Hematopoietic multipotent progenitor cell treated with erythropoietin and hydrocortisone succinate and interleukin-3 and kit ligand, for 4 days (in vitro differentiated cells): ENCODE measurements around the gene UGT1A5.

Source experiments
- DNase-seq: peaks from one replicate; pipeline ENCODE4 v3.0.0-alpha.2; 2015

UGT1A5 gene

DNA sequence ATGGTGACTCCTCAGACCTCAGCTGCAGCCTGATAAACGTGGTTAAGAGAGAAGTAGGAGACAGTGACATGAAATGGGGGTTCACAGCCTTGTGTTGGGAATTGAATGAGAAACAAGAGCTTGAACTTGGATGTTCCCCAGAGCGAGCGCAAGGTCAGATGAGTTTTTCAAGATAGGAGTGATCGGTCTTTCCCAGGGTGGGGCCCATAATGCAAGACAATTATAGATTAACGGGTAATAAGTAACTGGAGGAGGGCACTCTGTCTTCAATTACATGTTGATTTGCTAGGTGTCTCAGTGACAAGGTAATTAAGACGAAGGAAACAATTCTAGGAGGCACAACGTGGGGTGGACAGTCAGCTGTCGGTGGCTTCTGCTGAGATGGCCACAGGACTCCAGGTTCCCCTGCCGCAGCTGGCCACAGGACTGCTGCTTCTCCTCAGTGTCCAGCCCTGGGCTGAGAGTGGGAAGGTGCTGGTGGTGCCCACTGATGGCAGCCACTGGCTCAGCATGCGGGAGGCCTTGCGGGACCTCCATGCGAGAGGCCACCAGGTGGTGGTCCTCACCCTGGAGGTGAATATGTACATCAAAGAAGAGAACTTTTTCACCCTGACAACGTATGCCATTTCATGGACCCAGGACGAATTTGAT, at the start of gene UGT1A5:
UGT1A5 (plus strand) TSS at position 297 of the 651 bp plus-strand sequence; CDS start at position 382, 85 bp downstream.
- DNase-seq: no peak

DNA sequence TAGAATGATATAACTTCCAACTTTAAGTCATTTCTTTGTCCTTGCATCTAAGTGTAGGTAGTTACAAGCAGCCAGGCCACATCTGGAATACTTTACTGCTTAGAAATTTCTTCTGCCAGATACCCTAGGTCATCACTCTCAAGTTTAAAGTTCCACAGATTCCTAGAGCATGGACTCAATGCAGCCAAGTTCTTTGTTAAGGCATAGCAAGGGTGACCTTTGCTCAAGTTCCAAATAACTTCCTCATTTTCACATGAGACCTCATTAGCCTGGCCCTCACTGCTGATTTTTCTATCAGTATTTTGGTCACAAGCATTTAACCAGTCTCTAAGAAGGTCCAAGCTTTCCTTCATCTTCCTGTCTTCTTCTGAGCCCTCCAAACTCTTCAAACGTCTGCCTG, 48.8 kb upstream of the UGT1A5 start:
- DNase-seq: no peak

- DNase-seq: no peak
These were observed 44.0 kb upstream of the UGT1A5 start for GRCh38 chr2:233668605-233669260.

DNA sequence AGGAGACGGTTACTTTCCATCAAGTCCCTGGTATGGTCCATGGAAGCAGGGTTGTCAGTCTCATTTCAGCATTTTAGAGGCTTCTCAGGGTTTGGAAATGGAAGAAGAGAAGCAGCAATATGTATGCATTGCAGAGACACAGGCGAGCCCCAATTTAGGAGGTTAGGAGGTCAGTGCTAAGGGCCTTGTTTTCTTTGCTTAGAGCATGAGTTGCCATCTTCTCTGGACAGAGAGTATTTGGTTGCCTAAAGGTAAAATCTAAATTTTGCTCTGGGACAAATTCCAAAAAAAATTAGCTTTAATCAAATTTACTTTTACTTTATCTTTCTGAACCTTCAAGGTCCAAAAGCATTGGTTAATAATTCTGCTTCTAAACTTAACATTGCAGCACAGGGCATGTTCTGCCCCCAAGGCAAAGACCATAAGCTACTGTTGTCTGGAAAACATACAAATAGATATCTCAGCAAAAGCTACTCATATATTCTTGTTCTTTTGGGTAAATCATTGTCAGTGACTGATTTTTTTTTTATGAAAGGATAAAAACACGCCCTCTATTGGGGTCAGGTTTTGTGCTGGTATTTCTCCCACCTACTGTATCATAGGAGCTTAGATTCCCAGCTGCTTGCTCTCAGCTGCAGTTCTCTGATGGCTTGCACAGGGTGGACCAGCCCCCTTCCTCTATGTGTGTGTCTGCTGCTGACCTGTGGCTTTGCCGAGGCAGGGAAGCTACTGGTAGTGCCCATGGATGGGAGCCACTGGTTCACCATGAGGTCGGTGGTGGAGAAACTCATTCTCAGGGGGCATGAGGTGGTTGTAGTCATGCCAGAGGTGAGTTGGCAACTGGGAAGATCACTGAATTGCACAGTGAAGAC, 41.2 kb upstream of the UGT1A5 start, which contains the start of gene UGT1A9:
UGT1A9 (plus strand) TSS at position 609 of the 872 bp plus-strand sequence; CDS start at position 646, 37 bp downstream.
- no peak for DNase-seq

DNA sequence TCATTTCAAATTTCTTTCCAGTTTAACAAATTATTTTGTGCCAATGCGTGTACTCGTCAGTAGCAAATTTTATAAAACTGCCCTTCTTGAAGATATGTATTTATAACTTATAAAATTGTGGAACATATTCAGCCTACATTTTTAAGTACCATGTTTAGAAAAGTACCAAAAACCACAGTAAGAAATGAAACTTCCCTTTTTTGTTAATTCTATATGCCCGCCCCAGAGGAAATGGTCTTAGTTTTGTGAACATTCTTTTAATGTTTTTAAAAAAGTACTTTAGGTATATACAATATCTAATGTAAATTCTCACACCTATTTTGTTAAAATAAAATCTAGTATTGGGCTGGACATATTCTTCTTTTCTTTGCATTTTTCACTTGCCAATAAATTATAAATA, 39.8 kb upstream of the UGT1A5 start:
- DNase-seq: peak; percentile 54

DNA sequence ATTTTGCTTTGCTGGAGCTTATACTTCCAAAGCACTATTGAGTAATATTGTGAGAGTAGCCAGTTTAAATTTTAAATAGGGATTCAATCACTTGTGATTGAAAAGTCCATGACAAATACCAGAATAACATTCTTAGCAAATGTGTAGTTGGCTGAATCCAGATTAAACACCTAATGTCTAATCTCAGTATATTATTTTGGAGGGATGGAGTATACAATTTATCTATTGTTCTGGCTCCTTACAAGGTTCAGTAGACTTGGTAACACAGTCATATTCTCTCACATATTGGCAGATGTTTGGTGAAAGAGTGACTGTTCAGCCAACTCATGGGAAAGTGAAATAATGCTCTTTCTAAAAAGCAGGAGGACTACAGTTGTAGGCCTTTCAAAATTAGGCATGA, 38.8 kb upstream of the UGT1A5 start:
- DNase-seq: no peak

GRCh38 chr2:233674314-233674713, 38.4 kb upstream of the UGT1A5 start:
- DNase-seq: no peak

GRCh38 chr2:233674995-233675394, 37.7 kb upstream of the UGT1A5 start:
- no peak for DNase-seq

- DNase-seq: no peak
These were observed 36.7 kb upstream of the UGT1A5 start for GRCh38 chr2:233676046-233676445.

DNA sequence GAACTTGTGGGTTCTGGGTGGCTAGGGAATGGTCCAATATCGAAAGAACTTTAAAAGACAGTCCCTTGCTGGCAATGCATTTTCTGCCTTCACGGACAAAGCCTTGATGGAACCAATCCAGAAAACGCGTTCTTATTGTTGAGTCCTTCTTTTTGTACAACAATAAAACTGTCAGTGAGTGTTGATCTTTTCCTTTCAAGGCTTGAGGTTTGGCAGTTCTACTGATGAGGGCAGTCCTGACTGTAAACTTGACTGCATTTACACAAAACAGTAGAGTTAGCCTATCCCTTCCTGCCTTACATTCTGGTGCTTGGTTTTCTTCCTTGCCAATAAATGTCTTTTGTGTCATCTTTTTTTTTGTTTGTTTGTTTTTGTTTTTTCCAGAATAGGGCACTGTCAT, 33.5 kb upstream of the UGT1A5 start:
- DNase-seq: no peak

GRCh38 chr2:233680361-233681045, 32.2 kb upstream of the UGT1A5 start:
- no peak for DNase-seq

DNA sequence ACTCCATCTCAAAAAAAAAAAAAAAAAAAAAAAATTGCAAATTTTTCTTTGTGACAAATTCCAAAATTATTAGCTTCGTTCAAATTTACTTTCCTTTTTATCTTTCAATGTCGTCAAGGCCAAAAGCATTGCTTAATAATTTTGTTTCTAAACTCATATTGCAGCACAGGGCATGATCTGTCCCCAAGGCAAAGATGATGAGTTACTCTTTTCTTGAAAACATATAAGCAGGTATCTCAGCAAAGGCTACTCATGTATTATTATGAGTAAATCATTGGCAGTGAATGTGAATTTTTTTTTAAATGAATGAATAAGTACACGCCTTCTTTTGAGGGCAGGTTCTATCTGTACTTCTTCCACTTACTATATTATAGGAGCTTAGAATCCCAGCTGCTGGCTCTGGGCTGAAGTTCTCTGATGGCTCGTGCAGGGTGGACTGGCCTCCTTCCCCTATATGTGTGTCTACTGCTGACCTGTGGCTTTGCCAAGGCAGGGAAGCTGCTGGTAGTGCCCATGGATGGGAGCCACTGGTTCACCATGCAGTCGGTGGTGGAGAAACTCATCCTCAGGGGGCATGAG, 31.1 kb upstream of the UGT1A5 start, which contains the start of gene UGT1A7:
UGT1A7 (plus strand) TSS at position 381 of the 579 bp plus-strand sequence; CDS start at position 418, 37 bp downstream.
- no peak for DNase-seq

DNA sequence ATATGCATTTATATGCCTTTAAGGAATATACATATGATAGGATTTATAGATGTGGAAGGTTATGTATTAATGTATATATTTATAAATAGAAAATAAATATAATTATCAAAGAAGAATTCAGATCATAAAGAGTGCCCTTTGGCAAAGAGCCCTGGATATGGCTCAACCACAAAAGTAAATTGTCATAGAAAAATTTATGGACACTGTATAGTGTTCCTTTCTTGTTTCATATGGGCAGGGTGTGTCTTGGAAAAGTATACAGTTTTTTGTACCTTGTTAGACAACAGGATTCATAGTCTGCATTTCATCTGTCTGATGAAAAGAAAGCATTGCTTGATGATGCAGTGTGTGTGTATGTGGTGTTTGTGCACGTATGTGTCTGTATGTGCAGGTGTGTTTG, 28.1 kb upstream of the UGT1A5 start:
- no peak for DNase-seq

DNA sequence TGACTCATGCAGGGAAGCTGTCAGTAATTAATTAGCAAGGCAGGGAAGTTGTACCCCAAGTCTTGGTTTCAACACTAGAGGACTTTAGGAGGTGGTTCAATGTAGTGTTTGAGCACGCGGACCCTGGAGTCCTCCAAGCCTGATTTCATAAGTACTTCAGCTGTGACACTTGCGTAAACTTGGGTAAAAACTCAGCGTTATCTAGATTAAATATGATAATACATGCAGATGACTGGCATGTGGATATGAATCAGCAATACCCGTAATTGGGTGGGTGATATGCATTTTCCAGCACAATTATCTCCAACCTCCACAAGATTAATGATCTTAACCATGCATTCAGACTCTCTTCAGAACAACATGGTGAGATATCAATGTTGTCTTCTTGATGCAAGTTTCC, 25.8 kb upstream of the UGT1A5 start:
- peak; percentile 86 for DNase-seq

- DNase-seq: no peak
These were observed 24.4 kb upstream of the UGT1A5 start for GRCh38 chr2:233688341-233688740.

- peak; percentile 32 for DNase-seq
These were observed 23.7 kb upstream of the UGT1A5 start for GRCh38 chr2:233689031-233689430.

- DNase-seq: peak; percentile 69
These were observed 23.2 kb upstream of the UGT1A5 start for GRCh38 chr2:233689501-233689900.

- no peak for DNase-seq
These were observed 22.3 kb upstream of the UGT1A5 start for GRCh38 chr2:233690444-233690843.

DNA sequence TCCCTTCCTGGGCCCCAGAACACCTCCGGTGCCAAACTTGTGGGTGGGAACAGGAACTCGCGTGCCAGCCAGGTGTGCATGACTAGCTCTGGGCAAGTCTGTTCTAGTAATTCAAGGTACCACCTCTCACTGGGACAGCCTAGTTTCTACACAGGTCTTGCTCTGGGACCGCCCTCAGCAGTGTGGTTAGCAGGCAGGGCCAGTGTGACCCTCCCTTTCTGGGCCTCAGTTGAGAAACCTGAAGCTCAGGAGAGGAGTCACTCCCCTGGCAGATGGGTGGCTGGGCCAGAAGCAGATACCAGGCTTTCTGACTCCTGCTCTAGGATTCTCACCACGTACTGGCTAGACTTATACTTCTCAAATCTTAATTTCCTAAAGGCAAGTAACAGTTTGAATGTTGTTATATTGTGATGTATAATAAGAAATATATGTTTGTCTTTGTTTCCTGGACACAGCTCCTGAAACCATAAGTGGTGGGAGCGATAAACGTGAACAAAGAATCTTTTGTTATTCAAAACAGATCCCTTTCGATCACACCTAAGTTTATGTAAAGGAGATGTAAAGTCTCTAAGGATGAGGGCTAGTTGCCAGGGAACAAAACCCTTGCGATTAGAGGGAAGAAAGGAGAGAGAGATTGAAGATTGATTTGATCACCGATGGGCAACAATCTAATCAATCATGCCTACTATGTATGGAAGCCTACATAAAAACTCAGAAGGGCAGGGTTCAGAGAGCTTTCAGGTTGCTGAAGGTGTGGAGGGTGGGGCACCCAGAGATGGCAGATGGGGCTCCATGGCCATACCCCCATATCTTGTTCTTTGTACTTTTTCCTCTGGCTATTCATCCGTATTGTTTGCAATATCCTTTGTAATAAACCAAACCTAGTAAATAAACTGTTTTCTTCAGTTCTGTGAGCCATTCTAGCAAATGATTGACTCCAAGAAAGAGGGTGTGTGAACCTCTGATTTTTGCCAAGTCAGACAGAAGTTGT, 21.0 kb upstream of the UGT1A5 start:
- DNase-seq: no peak

DNA sequence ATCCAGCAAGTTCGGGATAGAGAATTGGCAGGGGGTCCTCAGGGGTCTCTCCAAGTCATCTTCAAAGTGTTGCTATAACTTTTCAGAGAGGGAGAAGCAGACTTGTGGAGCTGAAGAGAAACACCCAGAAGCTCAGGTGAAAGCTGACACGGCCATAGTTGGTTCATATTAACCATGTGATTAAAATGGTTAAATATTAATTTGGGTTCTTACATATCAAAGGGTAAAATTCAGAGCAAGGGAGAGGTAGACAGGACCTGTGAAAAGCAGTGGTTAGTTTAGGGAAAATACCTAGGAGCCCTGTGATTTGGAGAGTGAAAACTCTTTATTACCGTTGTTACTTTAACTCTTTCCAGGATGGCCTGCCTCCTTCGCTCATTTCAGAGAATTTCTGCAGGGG, 20.1 kb upstream of the UGT1A5 start, which contains the start of gene UGT1A6:
UGT1A6 (plus strand) TSS at position 243 of the 400 bp plus-strand sequence; CDS start at position 358, 115 bp downstream.
- no peak for DNase-seq

- DNase-seq: no peak
These were observed 18.7 kb upstream of the UGT1A5 start for GRCh38 chr2:233693963-233694362.
